Neural cell (in vitro differentiated cells): ENCODE data around the gene TBC1D9.

Source experiments
- CTCF ChIP-seq: fragments of 450-650 bp; IDR thresholded peaks from 2 replicates; pipeline ENCODE4 v1.5.1; 2014; ENCODE audit warnings: antibody characterized with exemption, mild to moderate bottlenecking, moderate library complexity; ENCODE audit not compliant: poor library complexity, severe bottlenecking
- EP300 ChIP-seq: fragments of 450-650 bp; conservative IDR thresholded peaks from 2 replicates; pipeline ENCODE4 v1.6.1; 2014; ENCODE audit warnings: antibody characterized with exemption, mild to moderate bottlenecking, moderate library complexity; ENCODE audit not compliant: poor library complexity, severe bottlenecking
- EZH2 ChIP-seq: fragments of 200-600, 300-800 bp; shearing (Covaris generic), sonication (generic); IDR thresholded peaks from 2 replicates; pipeline ENCODE4 v1.6.1; 2014; ENCODE audit warnings: antibody characterized with exemption, low read length, borderline replicate concordance, mild to moderate bottlenecking; ENCODE audit not compliant: insufficient read depth, poor library complexity, severe bottlenecking
- MXI1 ChIP-seq: fragments of 450-650 bp; conservative IDR thresholded peaks from 2 replicates; pipeline ENCODE4 v1.6.1; 2014; ENCODE audit warnings: antibody characterized with exemption, mild to moderate bottlenecking; ENCODE audit not compliant: poor library complexity, severe bottlenecking
- POLR2AphosphoS5 ChIP-seq: IDR thresholded peaks from 2 replicates; pipeline ENCODE4 v1.6.1; 2012
- RAD21 ChIP-seq: fragments of 450-650 bp; conservative IDR thresholded peaks from 2 replicates; pipeline ENCODE4 v1.6.1; 2014; ENCODE audit warnings: antibody characterized with exemption, mild to moderate bottlenecking, moderate library complexity
- REST ChIP-seq: IDR thresholded peaks from 2 replicates; pipeline ENCODE4 v1.6.1; 2012; ENCODE audit warnings: borderline replicate concordance
- SMC3 ChIP-seq: fragments of 450-650 bp; conservative IDR thresholded peaks from 2 replicates; pipeline ENCODE4 v1.6.1; 2014; ENCODE audit warnings: antibody characterized with exemption, mild to moderate bottlenecking, moderate library complexity; ENCODE audit not compliant: poor library complexity

- no peak for TF ChIP-seq CTCF
- no peak for TF ChIP-seq EP300
- no peak for TF ChIP-seq EZH2
- no peak for TF ChIP-seq POLR2AphosphoS5
- no peak for TF ChIP-seq SMC3
- no peak for TF ChIP-seq RAD21
- no peak for TF ChIP-seq REST
- TF ChIP-seq MXI1 = no peak
Observed at GRCh38 chr4:140720387-140721304, 35.5 kb downstream of the TBC1D9 start.
